Activated CD8-positive, alpha-beta memory T cell treated with anti-CD3 and anti-CD28 coated beads for 48 hours (primary cell): ENCODE measurements around the gene TMEM259.
A peak's percentile ranks its signal among the peaks of the same experiment; 100 is the strongest.

Experiments
- DNase-seq, 3 experiments: peaks; one replicate each; pipeline ENCODE4 v3.0.0-alpha.2; 2020; ENCODE audit warnings: low read depth in 2 of 3, low spot score in 2 of 3

The TMEM259 gene

DNA sequence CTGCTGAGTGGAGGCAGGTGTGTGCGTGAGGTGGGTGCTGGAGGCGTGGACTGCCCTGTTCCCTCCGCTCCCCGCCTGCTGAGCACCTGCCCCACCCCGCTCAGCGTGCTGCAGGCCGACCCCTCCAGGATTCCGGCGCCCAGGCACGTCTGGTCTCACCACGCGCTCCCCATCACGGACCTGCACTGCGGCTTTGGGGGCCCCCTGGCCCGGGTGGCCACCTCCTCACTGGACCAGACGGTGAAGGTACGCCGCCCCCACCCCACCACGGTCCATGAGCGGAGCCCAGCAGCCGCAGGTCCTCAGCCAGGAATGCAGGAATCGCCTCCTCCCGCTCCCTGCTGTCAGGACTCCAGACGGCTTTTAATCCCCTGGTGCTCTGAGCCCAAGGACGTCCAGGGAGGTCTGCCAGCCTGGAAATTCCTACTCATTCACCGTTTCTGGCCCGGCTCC is 30.8 kb downstream of the TMEM259 start:
- no peak for DNase-seq

DNA sequence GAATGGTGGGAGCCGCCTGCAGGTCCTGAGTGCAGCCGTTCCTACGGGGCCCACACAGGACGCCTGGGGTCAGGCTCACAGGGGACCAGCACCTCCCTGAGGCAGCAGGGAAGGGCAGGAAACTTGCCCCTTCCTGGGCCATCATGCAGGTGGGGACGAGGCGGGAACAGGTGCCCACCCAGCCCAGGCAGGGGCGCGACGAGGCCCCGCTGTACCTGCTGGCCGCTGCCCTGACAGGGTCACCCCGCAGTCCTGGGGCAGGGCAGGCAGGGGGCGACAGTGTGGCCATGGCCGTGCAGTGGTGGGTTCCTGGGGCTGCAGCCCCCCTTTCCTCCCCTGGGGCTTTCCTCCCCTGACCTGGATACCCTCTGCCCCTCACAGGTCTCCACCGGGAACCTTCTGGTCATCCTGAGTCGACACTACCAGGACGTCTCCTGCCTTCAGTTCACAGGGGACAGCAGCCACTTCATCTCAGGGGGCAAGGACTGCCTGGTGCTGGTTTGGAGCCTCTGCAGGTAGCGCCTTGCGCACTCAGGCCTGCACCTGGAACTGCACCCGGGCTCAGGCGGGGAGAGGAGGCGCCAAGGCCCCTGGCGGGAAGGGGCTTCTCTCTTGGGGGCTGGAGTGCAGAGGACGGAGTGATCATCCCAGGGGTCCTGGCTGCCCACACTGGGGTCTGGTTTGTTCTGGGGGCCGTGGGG is 31.4 kb downstream of the TMEM259 start:
- DNase-seq = no peak

DNA sequence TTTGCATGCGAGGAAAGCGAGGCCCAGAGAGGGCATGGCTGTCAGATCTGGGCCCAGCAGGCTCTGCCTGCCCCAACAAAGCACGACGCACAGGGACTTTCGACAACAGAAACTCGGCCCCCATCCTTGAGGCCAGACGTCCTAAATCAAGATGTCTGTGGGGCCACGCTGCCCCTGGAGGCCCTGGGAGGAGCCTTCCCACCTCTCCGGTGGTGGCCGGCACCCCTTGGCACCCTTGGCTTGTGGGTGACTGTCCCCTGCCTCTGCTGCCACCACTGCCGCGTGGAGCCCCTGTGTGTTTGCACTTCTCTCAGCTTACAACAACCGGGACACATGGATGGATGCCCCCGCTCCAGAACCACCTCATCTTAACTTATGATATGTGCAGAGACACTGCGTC is 32.4 kb downstream of the TMEM259 start:
- DNase-seq = no peak

DNA sequence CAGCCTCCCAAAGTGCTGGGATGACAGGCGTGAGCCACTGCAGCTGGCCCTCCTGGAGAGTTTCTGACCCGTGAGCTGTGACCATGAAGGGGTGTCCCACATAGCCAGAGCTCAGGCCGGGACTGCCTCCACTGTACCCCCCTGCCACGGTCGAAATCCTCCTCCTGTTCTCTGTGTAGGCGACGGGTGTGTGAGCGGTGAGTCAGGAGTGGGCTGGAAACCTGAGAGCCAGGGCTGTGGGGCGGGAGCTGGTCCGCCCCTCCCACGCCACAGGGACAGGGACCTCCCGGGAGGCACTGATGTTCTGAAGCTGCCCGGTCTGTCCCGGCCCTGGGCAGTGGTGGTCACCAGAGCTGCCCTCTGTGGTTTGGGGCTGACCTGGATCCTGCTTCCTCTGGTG is 32.8 kb downstream of the TMEM259 start:
- no peak for DNase-seq

DNA sequence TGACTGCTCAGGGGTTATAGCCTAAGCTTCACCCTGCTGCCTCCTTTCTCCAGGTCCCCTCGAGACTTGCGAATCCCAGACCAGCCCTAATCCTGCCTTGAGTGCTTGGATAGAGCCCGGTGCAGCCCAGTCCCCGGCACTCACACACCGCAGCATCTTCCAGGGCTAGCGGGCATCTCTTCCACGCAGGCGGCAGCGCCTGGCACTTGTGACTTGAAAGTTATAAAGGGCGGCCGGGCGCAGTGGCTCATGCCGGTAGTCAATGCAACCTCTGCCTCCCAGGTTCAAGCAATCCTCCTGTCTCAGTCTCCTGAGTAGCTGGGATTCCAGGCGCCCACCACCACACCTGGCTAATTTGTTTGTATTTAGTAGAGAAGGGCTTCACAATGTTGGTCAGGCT is 34.8 kb downstream of the TMEM259 start:
- no peak for DNase-seq

DNA sequence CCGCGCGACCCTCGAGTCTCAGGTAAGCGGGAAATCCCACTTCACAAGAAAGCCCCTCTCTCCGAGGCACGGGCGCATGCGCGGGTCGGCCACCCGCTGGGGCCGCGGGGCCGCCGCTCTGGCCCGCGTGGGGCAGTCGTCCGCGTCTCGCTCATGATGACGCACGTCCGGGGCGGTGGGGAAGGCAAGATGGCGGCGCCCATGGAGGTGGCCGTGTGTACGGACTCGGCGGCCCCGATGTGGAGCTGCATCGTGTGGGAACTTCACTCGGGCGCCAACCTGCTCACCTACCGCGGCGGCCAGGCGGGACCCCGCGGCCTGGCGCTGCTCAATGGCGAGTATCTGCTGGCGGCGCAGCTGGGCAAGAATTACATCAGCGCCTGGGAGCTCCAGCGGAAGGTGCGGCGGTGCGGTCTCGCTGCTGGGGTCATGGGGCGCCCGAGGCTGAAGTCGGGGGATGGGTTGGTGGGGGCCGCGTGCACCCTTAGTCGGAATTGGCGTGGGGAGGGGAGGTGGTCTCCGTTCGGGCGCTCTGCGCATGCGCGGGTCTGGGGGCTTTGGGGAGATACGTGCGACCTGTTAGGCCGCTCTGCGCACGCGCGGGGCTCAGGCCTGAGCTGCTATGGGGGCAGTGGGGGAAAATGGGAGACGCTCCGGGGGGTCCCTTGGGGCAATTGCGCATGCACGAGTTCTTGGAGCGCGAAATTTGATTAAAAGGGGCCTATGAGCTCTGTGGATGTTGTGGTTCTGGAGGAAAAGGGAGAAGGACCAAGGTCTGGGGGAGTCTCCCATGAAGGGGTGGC is 36.6 kb downstream of the TMEM259 start, which contains the start of gene WDR18:
TSS of gene WDR18 (plus strand) at position 181 of the 803 bp plus-strand sequence. CDS start at position 190, 9 bp downstream.
- DNase-seq = peak; percentile 80 to 82 (median 80)

DNA sequence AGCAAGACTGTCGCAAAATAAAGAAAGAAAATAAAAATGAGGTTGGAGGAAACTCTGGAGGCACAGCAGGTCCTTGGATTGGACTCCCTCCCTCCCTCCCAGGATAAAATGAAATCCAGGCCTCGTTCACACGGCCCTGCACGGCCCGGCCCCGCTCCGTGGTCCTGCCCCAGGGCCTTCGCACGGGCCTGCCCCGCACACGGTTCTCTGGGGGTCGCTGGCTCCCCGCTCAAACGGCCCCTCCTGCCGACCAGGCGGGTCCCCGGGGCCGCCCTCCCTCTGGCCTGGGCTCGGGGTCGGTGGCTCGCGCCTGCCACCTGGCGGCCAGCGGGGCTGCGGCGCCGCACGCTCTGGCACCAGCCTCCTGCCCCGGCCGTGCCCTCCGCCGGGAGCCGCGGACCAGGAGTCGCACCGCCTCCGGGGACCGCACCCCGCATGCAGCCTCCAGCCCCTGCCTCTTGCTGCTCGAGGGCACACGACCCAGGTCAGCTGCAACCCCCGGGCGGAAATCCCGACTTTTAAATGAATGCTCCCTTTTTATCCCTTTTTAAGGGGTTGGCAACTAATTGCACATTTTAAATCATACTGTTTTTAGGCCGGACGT is 38.3 kb downstream of the TMEM259 start:
- peak; percentile 60 to 75 (median 73) for DNase-seq

DNA sequence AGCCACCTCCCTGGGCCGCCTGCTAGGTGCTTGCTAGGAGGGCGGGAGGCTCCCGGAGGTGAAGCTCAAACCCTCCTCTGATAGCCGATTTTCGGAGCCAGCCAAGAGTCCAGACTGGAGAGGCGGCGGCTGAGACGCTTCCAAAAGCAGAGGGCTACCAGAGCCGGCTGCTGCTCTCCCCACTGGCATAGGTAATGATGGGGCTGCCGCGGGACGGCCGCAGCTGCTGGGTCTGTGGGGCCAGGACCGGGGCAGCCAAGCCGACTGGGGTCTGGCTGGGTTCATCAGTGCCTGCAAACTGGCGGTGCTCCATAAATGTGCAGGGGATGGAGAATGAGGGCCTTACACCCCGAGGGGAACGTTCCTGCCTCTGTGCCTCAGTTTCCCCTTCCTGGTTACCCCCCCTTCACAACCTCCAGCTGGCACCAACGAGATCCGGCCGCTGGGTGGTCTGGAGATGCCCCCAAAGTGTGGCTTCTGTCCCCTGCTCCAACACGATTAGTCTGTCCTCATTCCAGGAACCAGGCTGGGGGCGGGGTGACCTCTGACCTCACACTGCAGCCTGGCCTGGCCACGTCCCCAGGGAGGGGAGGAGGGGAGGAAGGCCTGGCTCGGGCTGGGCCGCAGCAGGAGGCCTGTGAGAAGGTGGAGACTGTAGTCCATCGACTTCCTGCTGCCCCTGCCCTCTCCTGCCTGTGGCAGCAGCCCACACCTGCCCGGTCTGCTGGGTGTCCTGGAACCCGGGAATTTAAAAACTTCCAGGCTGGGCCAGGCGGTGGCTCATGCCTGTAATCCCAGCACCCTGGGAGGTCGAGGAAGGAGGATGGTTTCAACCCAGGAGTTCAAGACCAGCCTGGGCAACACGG is 40.6 kb downstream of the TMEM259 start:
- no peak for DNase-seq

DNA sequence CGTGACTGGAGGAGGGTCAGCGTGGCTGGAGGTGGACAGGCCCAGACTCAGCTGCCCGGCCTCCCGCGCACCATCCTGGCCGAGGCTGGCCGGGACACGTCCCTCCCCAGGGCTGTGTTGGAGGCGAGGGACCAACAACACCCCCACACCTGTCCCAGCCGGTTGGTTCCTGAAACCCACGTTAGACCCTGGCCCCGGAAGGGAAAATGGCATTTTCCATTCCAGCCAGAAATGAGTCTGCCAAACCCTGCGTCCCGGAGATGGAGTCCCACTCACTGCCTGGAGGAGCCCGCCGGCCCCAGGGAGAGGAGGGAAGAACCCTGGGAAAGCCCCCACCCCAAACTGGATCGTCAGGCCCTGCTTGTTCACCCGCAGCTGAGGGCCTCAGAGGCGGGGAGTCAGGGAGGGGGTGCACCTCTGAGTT is 41.6 kb downstream of the TMEM259 start:
- no peak for DNase-seq

DNA sequence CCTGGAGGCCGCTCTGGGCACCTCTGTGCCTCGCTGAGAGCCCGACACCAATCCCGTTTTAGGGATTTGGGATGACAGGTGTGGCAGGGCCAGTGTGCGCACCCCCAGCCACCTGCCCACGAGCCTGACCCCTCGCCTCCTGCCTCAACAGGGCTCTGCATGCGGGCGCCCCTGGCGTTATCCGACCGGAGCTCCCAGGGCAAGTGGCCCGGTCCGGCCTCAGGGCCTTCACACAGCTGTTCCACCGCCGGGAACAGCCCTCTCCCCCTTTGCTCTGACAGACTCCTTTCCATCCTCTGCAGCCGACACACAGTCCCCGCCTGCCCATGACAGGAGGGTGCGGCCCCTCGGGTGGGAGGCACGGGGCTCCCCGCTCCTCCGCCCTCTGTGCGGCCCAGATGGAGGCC is 43.9 kb downstream of the TMEM259 start:
- no peak for DNase-seq

DNA sequence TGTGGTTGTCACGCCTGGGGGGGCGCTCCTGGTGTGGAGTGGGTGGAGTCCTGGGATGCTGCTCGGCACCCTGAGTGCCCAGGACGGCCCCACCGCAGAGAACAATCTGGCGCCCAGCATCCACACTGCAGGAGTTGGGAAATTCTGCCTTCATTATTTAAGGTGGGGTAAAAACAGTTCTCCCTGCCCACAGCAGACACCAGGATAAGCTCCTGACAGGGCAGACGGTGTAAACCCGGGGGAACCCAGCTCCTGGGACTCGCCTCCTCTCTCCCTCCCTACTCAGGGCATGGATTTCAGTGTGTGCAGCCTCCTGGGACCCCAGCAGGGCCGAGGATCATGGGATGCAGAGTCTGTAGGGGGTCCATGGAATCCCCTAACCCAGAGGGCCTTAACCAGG is 44.4 kb downstream of the TMEM259 start:
- no peak for DNase-seq

DNA sequence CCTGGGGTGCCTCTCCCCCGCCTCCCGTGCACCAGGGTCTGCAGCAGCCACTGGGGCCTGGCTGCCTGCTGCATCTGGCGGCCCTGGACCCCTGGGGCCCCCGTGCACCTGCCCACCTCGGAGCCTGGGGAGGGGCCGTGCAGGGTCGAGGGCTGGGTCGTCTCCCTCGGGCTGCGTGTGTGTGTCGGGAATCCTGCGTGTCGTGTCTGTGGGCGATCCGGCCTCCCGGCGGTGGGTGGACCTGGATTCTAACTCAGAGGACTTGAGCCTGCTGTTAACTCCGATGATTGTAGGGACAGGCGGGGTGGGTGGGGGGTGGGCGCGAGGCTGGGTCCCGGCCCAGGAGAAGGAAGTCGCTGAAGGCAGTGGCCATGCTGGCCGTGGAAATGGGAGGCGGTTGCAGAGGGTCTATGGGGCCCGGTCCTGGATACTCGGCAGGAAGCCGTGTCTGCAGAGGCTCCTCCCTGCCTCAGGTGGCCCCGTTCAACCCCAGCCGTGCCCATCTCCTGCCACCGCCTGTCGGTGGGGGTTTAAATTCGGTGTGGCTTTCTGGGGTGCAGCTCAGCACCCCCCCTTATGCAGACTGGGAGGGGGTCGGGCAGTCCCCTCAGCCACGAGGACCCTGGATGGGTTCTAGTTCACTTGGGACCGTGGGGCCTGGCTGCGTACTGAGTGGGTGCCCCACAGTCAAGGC is 46.2 kb downstream of the TMEM259 start:
- DNase-seq = no peak

DNA sequence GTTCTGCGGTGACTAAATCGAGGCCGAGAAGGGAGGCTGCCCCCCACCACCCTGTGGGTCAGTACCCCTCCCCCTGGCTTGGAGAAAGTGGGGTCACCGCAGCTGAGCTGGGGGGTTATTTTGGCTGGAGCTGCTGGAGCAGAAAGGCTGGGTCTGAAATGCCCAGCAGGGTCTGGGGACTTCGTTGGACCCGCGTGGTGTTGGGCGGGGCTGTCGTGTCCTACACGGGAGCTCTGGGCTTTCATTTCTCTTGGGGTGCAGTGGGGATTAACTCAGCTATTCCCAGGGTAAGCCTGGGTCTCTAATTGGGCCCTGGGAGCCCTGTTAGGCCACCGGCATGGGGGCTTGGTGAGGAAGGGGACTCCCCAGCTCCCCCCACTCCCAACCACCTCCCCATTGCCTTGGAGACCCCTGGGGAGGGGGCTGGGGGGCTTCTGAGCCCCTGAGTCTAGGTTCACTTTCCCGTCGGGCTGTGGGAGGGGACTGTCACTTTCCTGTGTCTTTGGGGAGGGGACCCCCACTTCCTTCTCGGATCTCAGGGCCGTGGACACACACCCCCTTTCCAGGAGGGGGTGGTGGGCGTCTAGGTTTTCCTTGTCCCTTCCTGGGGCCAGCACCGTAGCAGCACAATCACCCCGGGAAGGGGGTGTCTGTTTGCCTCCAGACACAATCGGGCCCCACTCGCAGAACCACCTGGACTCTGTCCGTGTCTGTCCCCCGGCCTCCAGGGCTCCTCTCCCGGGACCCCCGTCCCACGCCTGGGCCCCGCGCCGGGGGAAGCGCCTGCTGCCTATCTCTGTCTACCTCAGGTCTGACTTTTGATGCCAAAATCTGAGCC is 47.0 kb downstream of the TMEM259 start:
- no peak for DNase-seq

DNA sequence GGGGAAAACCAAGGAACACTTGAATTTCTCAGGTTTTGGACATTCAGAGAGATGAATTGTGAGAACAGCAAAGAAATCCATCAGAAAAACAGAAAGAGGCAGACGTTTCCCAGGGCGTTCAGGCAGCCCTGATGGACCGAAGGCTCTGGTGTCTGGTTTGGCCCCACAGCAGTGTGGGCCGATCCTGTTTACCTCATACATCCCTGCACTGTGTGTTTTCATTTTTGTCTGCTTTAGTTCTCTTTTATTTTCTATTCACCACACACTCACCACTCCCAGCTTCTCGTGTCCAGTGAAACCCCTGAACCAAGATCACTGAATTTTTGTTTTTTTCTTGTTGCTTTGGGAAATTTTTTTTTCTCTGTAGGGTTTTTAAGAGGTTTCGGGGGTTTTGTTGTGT is 48.6 kb downstream of the TMEM259 start:
- DNase-seq = no peak

DNA sequence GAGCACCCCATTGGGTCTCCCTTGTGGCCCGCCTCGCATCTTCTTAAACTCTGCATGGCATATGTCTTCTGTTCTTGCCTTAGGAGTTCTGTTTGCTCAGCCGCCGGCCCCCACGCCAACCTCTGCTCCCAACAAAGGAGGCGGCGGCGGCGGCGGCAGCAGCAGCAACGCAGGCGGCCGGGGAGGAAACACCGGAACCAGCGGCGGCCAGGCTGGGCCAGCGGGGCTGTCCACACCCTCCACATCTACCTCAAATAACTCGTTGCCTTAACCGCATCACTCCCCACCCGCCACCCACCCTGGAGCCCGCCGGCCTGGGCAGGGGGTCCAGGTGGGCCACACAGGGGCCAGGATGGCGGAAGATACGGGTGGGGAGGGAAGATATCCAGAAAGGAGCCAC is 49.1 kb downstream of the TMEM259 start:
- no peak for DNase-seq

DNA sequence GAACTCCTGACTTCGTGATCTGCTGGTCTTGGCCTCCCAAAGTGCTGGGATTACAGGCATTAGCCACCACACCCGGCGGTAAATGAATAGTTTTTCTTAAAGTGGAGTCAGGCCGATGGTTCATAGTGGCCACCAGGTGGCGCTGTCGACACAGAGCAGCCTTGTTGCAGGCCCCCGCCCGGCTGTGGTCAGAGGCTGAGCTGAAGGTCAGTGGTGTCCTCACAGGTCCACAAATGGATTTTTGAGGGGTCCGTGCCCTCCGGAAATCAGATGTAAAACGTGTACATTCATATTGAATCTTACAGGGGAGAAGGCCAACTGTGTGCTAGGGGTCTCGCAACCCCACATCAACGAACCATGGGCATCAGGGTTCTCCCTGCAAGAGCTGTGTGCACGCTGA is 50.2 kb downstream of the TMEM259 start:
- DNase-seq = no peak

DNA sequence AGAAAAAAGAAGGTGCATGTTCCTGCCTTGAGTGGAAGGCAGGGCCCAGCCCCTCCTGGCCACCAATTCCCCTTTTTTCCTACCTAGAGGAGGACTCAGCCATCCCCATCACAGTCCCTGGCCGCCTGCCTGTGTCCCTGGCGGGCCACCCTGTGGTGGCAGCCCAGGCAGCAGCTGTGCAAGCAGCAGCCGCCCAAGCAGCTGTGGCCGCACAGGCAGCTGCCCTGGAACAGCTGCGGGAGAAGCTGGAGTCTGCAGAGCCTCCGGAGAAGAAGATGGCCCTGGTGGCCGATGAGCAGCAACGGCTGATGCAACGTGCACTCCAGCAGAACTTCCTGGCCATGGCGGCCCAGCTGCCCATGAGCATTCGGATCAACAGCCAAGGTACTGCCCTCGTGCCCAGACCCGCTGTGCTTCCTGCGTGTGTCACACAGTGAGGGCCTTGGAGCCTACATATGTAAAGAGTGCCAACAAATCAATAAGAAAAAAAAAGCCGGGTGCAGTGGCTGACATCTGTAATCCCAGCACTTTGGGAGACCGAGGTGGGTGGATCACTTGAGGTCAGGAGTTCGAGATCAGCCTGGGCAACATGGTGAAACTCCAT is 54.3 kb downstream of the TMEM259 start:
- no peak for DNase-seq

DNA sequence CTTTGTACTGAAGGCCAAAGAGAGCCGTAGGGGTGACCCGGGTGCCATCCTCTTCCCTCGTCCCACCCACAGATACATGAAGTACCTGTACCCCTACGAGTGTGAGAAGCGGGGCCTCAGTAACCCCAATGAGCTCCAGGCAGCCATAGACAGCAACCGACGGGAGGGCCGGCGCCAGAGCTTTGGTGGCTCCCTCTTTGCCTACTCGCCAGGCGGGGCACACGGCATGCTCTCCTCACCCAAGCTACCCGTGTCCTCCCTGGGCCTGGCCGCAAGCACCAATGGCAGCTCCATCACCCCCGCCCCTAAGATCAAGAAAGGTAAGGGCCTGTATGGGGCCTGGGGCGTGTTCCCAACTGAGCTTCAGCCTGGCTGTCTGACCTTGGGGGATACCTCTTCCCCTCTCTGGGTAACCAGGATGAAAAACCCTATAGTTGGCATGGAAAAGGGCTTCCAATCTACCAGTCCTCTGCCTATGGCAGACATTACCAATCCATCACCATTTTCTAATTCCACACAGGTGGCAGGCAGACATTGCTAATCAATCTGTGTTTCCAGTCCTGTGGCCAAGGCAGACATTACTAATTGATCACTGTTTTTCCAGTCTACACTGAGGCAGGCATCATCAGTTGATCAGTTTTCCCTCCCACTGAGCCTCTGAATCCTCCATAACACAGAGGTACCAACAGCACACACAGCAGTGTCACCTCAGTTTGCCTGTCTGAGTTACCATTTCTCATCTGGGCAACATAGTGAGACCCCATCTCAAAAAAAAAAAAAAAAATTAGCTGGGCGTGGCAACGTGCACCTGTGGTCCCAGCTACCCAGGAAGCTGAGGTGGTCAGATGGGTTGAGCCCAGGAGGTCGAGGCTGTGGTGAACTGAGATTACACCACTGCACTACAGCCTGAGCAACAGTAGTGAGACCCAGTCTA is 55.9 kb downstream of the TMEM259 start:
- DNase-seq = no peak
